ENCODE measurements around the gene PLXND1.
A peak's percentile ranks its signal among the peaks of the same experiment; 100 is the strongest.
"Not testable (repeated sequence)": the region's sequence is repeated elsewhere in the genome, so short reads cannot be mapped to it uniquely, and the experiment has no call there.

The PLXND1 gene

GRCh38 chr3:129606636-129607390 lies at the start of gene PLXND1:
TSS of gene PLXND1 (minus strand) at chr3:129606676. CDS start at chr3:129606639, 37 bp downstream.
- DNase-seq = peak; percentile 38

GRCh38 chr3:129655291-129655700 lies 48.8 kb upstream of the PLXND1 start:
- no peak for DNase-seq

GRCh38 chr3:129654131-129654530 lies 47.7 kb upstream of the PLXND1 start:
- DNase-seq = no peak

DNA sequence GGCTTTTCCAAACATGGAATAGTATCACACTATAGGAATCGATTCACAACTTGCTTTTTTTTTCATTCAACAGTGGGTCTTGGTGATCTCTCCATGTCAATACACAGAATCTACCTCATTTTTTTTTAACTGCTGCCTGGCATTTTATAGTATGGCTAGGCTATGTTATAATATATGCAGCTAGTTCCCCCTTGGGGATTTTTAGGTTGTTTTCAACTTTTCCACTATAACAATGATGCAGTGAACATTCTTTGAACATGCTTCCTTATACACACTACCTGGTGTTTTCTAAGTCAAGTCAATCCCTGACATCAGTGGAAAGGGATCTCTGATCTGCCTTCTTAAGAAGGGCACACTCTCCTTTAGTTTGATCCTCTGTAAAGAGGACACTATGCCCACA lies 46.5 kb upstream of the PLXND1 start:
- no peak for DNase-seq

DNA sequence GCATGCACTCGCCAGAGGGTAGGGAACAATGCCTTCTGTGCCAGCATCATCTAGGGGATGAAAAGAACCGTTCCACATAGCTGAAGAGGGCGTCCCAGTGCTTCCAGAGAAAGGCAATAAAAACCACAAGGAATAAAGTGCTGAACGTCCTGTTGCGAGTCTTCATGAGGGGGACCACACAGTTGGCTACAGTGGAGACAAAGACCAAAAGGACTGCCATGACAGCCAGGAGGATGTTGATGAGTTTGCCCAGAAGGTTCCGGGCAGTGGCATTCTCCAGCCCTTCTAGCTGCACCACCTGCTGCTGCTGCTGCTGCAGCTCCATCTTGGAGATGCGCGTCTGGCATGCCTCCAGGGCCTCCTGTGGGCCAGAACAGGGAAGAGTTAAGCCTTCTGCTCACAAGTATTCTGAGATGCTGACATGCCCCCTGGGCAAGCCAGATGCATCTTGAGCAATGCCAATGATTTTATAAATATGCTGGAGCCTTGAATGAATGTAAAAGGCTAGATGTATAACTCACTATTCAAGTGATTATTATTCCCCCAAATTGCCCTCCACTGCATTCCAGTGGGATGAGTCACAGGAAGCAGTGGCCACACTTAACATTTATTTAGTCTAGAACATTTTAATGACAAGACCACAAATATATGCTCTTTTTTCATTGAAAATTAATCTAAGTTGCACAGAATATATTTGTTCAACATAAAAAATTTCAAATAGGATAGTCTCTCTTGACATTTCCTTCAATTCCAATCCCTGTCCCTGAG lies 45.1 kb upstream of the PLXND1 start:
- DNase-seq = no peak

- DNase-seq = peak; percentile 56
These were observed 43.9 kb upstream of the PLXND1 start for GRCh38 chr3:129650256-129650872.

DNA sequence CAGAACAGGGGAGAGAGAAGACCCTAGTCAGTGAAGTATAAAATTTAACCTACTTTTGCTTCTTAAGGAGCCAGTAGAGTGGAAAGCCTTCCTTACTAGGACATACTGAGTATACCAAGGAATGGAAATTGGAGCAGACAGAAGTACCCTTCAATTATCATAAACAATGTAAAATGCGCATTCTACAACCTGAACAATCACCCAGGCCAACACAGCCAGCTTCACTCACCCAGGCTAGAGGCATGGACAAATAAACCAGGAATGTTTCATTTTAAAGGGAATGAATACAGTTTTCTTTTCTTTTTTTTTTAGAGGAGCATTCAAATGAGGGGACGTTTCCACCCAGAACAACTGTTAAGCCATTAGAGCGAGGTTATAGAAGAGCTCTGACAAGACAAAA lies 41.9 kb upstream of the PLXND1 start:
- no peak for DNase-seq

DNA sequence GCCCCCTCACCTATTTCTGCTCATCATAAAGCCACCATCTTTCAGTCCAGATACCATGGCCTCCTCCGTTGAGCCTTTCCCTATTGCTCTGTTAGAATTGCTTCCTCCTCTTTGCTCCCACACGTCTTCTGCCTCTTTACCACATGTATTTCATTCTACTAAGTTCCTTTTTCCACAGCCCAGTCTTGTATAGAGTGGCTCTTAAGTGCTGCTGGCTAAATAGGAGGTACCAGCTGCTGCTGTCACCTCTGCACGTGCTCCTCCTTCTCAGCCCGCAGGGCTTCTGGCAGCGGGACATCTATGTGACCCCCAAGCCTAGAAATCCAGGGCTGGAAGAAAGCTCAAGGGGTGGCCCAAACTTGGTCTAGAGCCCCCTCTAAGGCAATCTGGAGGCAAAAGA lies 38.8 kb upstream of the PLXND1 start:
- DNase-seq = no peak

- no peak for DNase-seq
These were observed 38.4 kb upstream of the PLXND1 start for GRCh38 chr3:129644836-129645235.

DNA sequence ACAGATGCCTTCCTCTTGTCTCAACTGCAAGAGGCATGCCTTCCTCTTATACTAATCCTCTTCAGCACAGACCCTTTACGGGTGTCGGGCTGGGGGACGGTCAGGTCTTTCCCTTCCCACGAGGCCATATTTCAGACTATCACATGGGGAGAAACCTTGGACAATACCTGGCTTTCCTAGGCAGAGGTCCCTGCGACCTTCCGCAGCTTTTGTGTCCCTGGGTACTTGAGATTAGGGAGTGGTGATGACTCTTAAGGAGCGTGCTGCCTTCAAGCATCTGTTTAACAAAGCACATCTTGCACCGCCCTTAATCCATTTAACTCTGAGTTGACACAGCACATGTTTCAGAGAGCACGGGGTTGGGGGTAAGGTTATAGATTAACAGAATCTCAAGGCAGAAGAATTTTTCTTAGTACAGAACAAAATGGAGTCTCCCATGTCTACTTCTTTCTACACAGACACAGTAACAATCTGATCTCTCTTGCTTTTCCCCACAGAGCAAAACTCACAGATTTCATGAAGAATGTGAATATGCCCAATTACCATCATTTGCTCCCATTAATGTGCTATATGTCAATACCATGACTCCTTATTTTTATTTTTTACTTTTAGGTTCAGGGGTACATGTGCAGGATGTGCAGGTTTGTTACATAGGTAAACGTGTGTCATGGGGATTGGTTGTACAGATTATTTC lies 35.2 kb upstream of the PLXND1 start:
- not testable (repeated sequence) for DNase-seq

GRCh38 chr3:129640985-129641384 lies 34.5 kb upstream of the PLXND1 start:
- not testable (repeated sequence) for DNase-seq

DNA sequence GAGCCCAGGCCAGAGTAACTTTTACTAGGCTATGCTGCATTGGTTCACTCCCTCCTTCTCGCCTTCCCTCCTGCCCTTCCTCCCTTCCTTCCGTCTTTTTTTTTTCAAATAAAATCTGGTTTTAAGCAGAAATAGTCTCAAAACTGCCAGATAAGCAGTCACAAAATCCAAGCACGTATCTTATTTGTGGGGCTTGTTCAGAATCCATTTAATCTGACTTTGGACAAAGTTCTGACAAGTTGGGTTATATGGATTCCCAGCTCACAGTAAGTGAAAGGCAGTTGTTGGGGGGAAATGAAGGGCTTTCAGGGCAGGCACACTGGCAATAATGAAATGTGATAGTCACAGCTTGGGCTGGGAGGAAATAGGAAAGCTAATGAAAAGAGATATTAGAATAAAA lies 32.0 kb upstream of the PLXND1 start:
- no peak for DNase-seq

GRCh38 chr3:129636082-129636481 lies 29.6 kb upstream of the PLXND1 start:
- no peak for DNase-seq

DNA sequence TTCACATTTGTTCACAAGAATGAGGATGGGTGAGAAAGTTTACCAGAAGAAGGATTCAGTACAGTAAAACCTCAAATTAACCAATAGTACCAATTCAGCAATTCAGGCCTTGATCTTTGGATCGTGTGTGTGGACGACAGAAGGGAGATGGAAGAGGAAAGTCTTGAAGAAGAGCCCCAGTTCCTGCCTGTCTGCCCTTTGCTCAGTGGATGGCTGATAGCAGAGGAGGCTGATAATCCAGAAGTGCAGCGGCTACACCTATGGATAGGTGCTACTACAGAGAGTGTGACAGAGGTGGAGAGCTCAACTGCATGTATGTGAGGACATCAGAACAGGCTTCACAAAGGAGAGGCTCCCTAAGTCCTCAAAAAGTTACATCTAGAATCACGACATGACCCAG lies 29.2 kb upstream of the PLXND1 start:
- DNase-seq = no peak

GRCh38 chr3:129633751-129634481 lies 27.4 kb upstream of the PLXND1 start:
- no peak for DNase-seq

- DNase-seq = no peak
These were observed 26.5 kb upstream of the PLXND1 start for GRCh38 chr3:129632977-129633376.

GRCh38 chr3:129632556-129632955 lies 26.1 kb upstream of the PLXND1 start:
- DNase-seq = no peak

- DNase-seq = no peak
These were observed 25.6 kb upstream of the PLXND1 start for GRCh38 chr3:129632056-129632455.

DNA sequence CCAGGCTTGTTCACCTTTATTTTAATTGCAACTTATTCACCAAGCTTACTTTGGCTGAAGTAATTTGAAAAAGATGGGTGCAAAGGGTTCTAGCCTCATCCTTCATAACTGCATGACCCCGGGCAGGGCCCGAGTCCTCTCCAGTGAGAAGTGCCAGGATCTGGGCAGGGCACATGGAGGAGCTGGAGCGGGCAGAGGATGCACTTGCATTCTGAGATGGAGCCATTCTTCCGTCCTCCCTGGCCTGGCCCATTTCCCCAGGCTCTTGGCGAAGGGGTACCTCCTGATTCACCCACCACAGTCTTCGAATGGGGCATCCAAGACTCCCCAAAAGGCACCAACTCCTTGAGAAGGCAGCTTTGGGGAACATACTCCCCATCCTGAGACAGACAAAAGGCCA lies 22.5 kb upstream of the PLXND1 start:
- no peak for DNase-seq

- no peak for DNase-seq
These were observed 21.7 kb upstream of the PLXND1 start for GRCh38 chr3:129628169-129628522.

GRCh38 chr3:129627350-129628168 lies 21.1 kb upstream of the PLXND1 start:
- DNase-seq = peak; percentile 65
